HEK293 (cell line): ENCODE measurements around the gene CHIT1.

Experiments used
- CTCF ChIA-PET: fragments of 350-600 bp; formaldehyde crosslinking; extraction: SDS; loops from one replicate; lab custom pipeline; 2021; ENCODE audit warnings: antibody characterized with exemption; lab: Yijun Ruan, JAX
- POLR2A ChIA-PET: fragments of 300-600 bp; formaldehyde crosslinking; extraction: SDS; loops from one replicate; lab custom pipeline; 2020; ENCODE audit warnings: antibody characterized with exemption, inconsistent platforms; lab: Yijun Ruan, JAX
- H3K27ac ChIP-seq: fragments of 200-500 bp; sonication (Bioruptor generic); 2 replicates; pipeline ENCODE4 v1.5.1; 2014; ENCODE audit warnings: low read depth, low read length, control low read depth, inconsistent platforms; ENCODE audit errors: extremely low read depth
- H3K36me3 ChIP-seq, 2 experiments: fragments of 200-500 bp in 1 of 2; sonication (Bioruptor generic) in 1 of 2; 1 replicate in 1 of 2; 2 replicates in 1 of 2; pipeline ENCODE4 v1.5.1; 2014 to 2017; ENCODE audit warnings: inconsistent platforms in 2 of 2, low read length in 2 of 2; ENCODE audit not compliant: control insufficient read depth in 2 of 2, insufficient read depth in 1 of 2
- H3K4me1 ChIP-seq: fragments of 200-500 bp; sonication (Bioruptor generic); 2 replicates; pipeline ENCODE4 v1.5.1; 2014; ENCODE audit warnings: mild to moderate bottlenecking, low read length, inconsistent platforms; ENCODE audit not compliant: control insufficient read depth, insufficient read depth
- H3K4me3 ChIP-seq: 2 replicates; pipeline ENCODE4 v1.5.1; 2011; ENCODE audit warnings: low read depth, mild to moderate bottlenecking, control low read depth, low read length, moderate library complexity
- H3K9me3 ChIP-seq: fragments of 200-500 bp; sonication (Bioruptor generic); 2 replicates; pipeline ENCODE4 v1.5.1; 2014; ENCODE audit warnings: low read depth, low read length, inconsistent platforms; ENCODE audit not compliant: control insufficient read depth, insufficient read depth
- HOXD13 ChIP-seq: sonication (generic); formaldehyde crosslinking; IDR thresholded peaks from 2 replicates; pipeline ENCODE4 v1.8.0; 2022; ENCODE audit warnings: missing genetic modification reagents, borderline replicate concordance
- RBAK ChIP-seq: fragments of 450-650 bp; formaldehyde crosslinking; IDR thresholded peaks from 2 replicates; pipeline ENCODE4 v1.5.1; 2016; ENCODE audit warnings: missing biosample characterization, missing genetic modification characterization
- ZNF146 ChIP-seq: fragments of 450-650 bp; formaldehyde crosslinking; IDR thresholded peaks from 2 replicates; pipeline ENCODE4 v1.5.1; 2016; ENCODE audit warnings: missing biosample characterization, missing genetic modification characterization
- ZNF223 ChIP-seq: fragments of 450-650 bp; formaldehyde crosslinking; IDR thresholded peaks from 2 replicates; pipeline ENCODE4 v1.5.1; 2016; ENCODE audit warnings: missing biosample characterization, missing genetic modification characterization
- ZNF341 ChIP-seq: fragments of 450-650 bp; formaldehyde crosslinking; IDR thresholded peaks from 2 replicates; pipeline ENCODE4; 2016; ENCODE audit warnings: low read depth, missing biosample characterization, missing genetic modification characterization
- ZNF571 ChIP-seq: fragments of 450-650 bp; formaldehyde crosslinking; IDR thresholded peaks from 2 replicates; pipeline ENCODE4 v1.5.0; 2017; ENCODE audit warnings: missing biosample characterization, missing genetic modification characterization
- ZNF610 ChIP-seq: fragments of 450-650 bp; formaldehyde crosslinking; IDR thresholded peaks from 2 replicates; pipeline ENCODE4 v1.5.1; 2016; ENCODE audit warnings: missing biosample characterization, missing genetic modification characterization, borderline replicate concordance
- ZNF704 ChIP-seq: fragments of 450-650 bp; formaldehyde crosslinking; IDR thresholded peaks from 2 replicates; pipeline ENCODE4 v1.5.1; 2016; ENCODE audit warnings: missing biosample characterization, missing genetic modification characterization
- TF ChIP-seq, protein P1 (sequence below): fragments of 450-650 bp; formaldehyde crosslinking; IDR thresholded peaks from 2 replicates; pipeline ENCODE4 v1.5.1; 2016; ENCODE audit warnings: missing biosample characterization, missing genetic modification characterization
- TF ChIP-seq, protein P2 (sequence below): fragments of 450-650 bp; formaldehyde crosslinking; IDR thresholded peaks from 2 replicates; pipeline ENCODE4 v1.5.1; 2017; ENCODE audit warnings: missing biosample characterization, missing genetic modification characterization

CHIT1 gene

GRCh38 chr1:203210350-203210749 is 19.1 kb downstream of the CHIT1 start:
- H3K36me3 ChIP-seq, result no peaks in the 10 kb centered on the region
- H3K27ac ChIP-seq, result no peak overlapping the region
- H3K9me3 ChIP-seq, result no peaks in the 10 kb centered on the region
- no peaks in the 10 kb centered on the region for H3K4me1 ChIP-seq
- ChIA-PET CTCF (interaction anchor here (1.8 to 13.0 kb wide), 3 partner anchors 37 to 171 kb away, joined by 6 to 293 read pairs (median 8); no protein-coding TSS in a partner anchor), POLR2A (no interaction called here)
- H3K4me3 ChIP-seq, result no peak overlapping the region
- TF ChIP-seq ZNF146 (peak; percentile 90), ZNF223 (tag by site-specific recombination) (no peak)

GRCh38 chr1:203208181-203208580 is 21.3 kb downstream of the CHIT1 start:
- ChIA-PET POLR2A (no interaction called here), CTCF (interaction anchor here (1.5 to 2.1 kb wide), 3 partner anchors 90 to 168 kb away, joined by 4 to 12 read pairs (median 5); no protein-coding TSS in a partner anchor)
- H3K36me3 ChIP-seq, result no peaks in the 10 kb centered on the region
- H3K4me1 ChIP-seq, result no peaks in the 10 kb centered on the region
- no peak overlapping the region for H3K4me3 ChIP-seq
- H3K9me3 ChIP-seq, result no peaks in the 10 kb centered on the region
- TF ChIP-seq ZNF704 (tag by site-specific recombination), result no peak
- no peak for TF ChIP-seq RBAK (tag by site-specific recombination)
- TF ChIP-seq HOXD13 (CRISPR knock-in tag), result no peak
- TF ChIP-seq, all 188 proteins: peak for 0
- H3K27ac ChIP-seq, result no peak overlapping the region

GRCh38 chr1:203207751-203208150 is 21.7 kb downstream of the CHIT1 start:
- no peak overlapping the region for H3K27ac ChIP-seq
- H3K4me3 ChIP-seq, result no peak overlapping the region
- CTCF ChIA-PET, result interaction anchor here (1.0 to 2.1 kb wide), 3 partner anchors 10 to 168 kb away, joined by 4 to 12 read pairs (median 7); no protein-coding TSS in a partner anchor
- POLR2A ChIA-PET, result no interaction called here
- TF ChIP-seq, protein P1, sequence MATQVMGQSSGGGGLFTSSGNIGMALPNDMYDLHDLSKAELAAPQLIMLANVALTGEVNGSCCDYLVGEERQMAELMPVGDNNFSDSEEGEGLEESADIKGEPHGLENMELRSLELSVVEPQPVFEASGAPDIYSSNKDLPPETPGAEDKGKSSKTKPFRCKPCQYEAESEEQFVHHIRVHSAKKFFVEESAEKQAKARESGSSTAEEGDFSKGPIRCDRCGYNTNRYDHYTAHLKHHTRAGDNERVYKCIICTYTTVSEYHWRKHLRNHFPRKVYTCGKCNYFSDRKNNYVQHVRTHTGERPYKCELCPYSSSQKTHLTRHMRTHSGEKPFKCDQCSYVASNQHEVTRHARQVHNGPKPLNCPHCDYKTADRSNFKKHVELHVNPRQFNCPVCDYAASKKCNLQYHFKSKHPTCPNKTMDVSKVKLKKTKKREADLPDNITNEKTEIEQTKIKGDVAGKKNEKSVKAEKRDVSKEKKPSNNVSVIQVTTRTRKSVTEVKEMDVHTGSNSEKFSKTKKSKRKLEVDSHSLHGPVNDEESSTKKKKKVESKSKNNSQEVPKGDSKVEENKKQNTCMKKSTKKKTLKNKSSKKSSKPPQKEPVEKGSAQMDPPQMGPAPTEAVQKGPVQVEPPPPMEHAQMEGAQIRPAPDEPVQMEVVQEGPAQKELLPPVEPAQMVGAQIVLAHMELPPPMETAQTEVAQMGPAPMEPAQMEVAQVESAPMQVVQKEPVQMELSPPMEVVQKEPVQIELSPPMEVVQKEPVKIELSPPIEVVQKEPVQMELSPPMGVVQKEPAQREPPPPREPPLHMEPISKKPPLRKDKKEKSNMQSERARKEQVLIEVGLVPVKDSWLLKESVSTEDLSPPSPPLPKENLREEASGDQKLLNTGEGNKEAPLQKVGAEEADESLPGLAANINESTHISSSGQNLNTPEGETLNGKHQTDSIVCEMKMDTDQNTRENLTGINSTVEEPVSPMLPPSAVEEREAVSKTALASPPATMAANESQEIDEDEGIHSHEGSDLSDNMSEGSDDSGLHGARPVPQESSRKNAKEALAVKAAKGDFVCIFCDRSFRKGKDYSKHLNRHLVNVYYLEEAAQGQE, result no peak
- peak; percentile 44 for TF ChIP-seq ZNF341
- H3K9me3 ChIP-seq, result no peaks in the 10 kb centered on the region
- no peaks in the 10 kb centered on the region for H3K4me1 ChIP-seq
- no peaks in the 10 kb centered on the region for H3K36me3 ChIP-seq

DNA sequence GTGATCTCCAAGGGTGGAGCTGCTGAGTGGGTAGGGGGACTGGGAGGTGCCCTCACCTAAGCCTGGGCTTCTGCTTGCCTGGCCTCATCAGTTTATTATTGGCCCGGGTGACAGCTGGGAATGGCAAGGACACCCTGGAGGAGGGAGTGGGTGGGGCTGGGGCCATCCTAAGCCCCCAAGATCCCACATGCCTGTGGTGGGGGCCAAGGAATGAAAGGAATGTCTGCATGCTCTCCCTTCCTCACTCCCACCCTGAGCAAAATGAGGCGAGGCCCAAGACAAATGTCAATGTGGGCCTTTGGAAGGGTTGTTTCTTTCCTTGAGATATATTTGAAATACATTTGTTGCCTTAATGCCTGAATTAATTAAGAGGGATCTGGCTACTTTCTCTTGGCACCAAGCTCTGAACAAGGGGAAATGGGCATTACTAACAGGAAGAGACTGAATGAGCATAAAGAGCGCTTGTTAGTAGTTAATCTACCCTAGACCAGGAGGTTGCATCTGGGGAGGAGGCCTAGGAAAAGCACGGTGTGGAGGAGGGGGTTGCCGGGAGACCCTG is 23.3 kb downstream of the CHIT1 start:
- CTCF ChIA-PET, result interaction anchor here (0.6 to 2.1 kb wide), 10 partner anchors 8 to 166 kb away, joined by 3 to 12 read pairs (median 4); no protein-coding TSS in a partner anchor
- H3K36me3 ChIP-seq, result no peaks in the 10 kb centered on the region
- no peaks in the 10 kb centered on the region for H3K4me1 ChIP-seq
- H3K4me3 ChIP-seq, result no peak overlapping the region
- H3K9me3 ChIP-seq, result no peaks in the 10 kb centered on the region
- POLR2A ChIA-PET, result no interaction called here
- TF ChIP-seq, protein P2, sequence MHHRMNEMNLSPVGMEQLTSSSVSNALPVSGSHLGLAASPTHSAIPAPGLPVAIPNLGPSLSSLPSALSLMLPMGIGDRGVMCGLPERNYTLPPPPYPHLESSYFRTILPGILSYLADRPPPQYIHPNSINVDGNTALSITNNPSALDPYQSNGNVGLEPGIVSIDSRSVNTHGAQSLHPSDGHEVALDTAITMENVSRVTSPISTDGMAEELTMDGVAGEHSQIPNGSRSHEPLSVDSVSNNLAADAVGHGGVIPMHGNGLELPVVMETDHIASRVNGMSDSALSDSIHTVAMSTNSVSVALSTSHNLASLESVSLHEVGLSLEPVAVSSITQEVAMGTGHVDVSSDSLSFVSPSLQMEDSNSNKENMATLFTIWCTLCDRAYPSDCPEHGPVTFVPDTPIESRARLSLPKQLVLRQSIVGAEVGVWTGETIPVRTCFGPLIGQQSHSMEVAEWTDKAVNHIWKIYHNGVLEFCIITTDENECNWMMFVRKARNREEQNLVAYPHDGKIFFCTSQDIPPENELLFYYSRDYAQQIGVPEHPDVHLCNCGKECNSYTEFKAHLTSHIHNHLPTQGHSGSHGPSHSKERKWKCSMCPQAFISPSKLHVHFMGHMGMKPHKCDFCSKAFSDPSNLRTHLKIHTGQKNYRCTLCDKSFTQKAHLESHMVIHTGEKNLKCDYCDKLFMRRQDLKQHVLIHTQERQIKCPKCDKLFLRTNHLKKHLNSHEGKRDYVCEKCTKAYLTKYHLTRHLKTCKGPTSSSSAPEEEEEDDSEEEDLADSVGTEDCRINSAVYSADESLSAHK (tag by site-specific recombination), result no peak
- TF ChIP-seq ZNF571 (no peak), ZNF610 (tag by site-specific recombination) (no peak)
- H3K27ac ChIP-seq, result no peak overlapping the region
